ENCODE data around the gene RFWD3. TPM values are rescaled to one million over a fixed set of nuclear protein-coding genes. Genes with fewer than 3 reads are reported as not detected.

Gene RFWD3
- total RNA-seq, 2 experiments from 2014 or later: 92.7 to 102 TPM

Other genes with a start within 250 kb of the RFWD3 start
- under 1 TPM in 1 of 2 experiments, not detected in 1; 0.23 TPM for gene CLEC18B, start 245.4 kb downstream of the RFWD3 start, total RNA-seq
- gene GLG1, start 59.8 kb downstream of the RFWD3 start, total RNA-seq: 10 to 100 TPM; 66.3 to 68.3 TPM
- gene MLKL, start 34.0 kb upstream of the RFWD3 start, total RNA-seq: 10 to 100 TPM; 30.3 TPM
- not detected for gene FA2H, start 107.9 kb upstream of the RFWD3 start, total RNA-seq

All from activated CD4-positive, alpha-beta T cell treated with anti-CD3 and anti-CD28 coated beads for 36 hours (primary cell).